Measurements from ENCODE around the gene CD22.
"Not testable (repeated sequence)": the region's sequence is repeated elsewhere in the genome, so short reads cannot be mapped to it uniquely, and the experiment has no call there.

Gene CD22

GRCh38 chr19:35359395-35359794 is 30.4 kb downstream of the CD22 start:
- DNase-seq (ENCODE audit: low read depth in 2 of 2): not testable (repeated sequence)

DNA sequence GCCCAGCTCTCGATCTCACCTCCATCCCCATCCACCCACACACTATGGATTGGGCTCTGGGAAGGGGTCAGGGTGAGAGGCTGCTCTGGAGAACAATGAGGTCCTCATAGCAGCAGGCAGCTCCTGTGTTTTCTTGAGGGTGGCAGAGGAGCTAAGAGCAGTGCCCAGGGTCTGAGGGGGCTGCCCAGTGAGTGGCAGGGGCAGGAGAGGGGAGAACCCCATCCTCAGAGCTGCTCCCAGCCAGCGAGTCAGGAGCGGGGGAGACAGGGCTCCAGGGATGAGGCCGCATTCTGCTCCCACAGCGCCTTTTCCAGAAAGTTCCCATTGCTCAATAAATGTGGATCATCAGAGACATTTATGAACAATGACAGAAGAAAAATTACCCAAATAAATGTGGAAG is 31.1 kb downstream of the CD22 start:
- not testable (repeated sequence) for DNase-seq (ENCODE audit: low read depth in 2 of 2)

- DNase-seq (ENCODE audit: low read depth in 2 of 2): no peak
Measured at GRCh38 chr19:35360880-35361420, 32.0 kb downstream of the CD22 start.

DNA sequence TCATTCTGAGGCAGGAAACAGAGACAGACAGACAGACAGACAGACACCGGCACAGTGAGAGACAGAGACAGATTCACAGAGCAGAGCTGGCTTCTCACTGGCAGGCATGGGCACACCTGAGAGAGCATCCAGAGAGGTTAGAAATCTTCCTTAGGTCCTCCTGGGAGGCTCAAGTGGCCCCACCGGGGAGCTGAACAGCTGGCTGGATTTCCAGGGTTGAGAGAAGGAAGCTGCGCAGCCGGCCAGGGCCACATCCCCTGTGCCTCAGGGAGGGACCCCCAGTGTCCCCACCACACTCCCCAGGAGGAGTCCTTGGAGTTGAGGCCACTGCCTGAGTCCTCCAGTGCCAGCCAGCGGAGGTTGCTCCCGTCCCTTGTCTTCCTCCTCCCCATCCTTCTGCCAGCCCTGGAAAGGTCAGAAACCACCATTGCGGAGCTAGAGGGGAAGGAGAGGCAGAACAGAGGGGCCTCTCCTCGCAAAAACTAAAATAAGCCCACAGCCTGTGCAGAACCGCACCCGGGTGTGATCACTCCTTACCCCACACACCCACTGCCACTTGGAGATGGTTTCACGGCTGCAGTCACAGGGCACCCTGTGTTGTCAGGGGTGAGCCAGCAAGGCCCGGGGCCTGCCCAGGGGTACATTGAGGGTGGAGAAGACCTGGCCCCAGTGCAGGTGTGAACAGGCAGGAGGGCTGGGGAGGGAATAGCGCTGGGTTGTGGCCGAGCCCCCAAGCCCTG is 33.4 kb downstream of the CD22 start:
- DNase-seq (ENCODE audit: low read depth in 2 of 2): no peak

DNA sequence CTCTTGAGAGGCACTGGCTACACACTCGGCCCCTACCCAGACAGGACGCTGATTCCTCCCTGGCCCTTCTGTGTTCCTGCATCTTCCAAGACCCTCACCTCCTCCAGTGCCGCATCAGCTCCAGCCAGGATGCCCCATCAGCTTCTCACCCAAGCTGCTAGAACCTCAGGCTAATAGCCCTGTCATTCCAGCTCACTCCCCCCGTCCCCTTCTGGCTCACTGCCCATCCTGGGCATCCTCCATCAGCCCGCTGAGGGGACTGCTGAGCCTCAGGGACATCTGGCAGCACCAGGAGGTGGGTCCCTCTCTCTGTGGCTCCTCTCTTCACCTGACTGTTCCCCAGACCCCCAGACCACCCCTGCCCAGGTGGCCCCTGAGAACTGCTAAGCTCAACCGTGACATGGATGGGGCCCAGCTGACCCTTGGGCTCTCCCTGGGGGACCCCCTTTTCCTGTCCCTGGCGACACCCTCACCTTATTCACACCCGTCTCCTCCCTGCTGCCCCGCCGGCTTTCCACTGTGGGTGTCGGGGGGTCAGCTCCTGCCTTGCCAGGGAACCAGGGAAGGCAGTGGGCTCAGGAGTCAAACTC is 34.1 kb downstream of the CD22 start:
- DNase-seq (ENCODE audit: low read depth in 2 of 2): no peak

DNA sequence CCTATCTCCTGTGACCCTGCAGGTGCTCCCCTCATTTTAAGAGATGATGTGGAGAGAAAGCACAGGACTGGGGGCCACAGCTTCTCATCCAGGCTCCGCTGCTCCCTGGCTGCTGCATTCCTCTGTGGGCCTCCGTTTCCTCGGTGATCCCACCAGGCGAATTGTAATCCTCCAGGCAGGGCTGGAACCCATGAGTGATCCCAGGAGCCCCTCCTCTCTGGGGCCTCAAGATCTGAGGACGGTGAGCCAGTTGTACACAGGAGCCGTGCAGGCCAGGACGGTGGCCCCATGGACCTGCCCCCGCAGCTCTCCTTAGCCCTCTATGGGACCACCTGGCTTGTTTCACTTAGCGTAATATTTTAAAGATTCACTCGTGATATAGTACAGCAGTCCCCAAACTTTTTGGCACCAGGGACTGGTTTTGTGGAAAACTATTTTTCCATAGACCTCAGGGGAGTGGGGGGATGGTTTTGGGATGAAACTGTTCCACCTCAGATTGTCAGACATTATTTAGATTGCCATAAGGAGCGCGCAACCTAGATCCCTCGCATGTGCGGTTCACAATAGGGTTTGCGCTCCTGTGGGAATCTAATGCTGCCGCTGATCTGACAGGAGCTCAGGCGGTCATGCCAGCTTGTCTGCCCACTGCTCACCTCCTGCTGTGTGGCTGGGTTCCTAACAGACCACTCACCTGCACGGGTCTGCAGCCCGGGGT is 34.9 kb downstream of the CD22 start:
- no peak for DNase-seq (ENCODE audit: low read depth in 2 of 2)

DNA sequence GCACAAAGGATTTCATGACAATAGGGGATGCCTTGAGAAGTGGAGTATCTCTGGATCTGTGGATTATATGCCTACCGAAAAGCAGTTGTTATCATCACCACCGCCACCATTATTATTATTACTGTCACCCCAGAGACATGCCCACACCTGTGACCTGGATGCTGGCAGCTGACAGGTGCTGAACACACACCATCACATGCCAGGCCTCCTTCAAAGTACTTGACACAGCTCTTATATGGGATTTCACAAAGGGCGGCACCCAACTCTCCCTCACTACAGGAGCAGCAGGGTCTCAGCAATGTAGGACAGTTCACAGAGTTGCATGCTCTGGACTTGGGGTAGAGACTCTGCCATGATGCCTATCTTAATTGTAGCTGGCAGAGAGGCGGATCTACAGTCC is 36.3 kb downstream of the CD22 start:
- DNase-seq (ENCODE audit: low read depth in 2 of 2): no peak

DNA sequence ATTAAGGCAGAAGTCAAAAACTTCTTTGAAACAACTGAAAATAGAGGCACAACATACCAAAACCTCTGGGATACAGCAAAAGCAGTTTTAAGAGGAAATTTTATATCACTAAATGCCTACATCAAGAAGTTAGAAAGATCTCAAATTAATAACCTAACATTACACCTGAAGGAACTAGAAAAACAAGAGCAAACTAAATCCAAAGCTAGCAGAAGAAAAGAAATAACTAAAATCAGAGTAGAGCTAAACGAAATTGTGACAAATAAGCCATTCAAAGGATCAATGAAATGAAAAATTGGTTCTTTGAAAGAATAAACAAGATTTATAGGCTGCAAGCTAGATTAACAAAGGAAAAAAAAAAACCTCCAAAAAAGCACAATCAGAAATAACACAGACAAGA is 39.4 kb downstream of the CD22 start:
- no peak for DNase-seq (ENCODE audit: low read depth in 2 of 2)

DNA sequence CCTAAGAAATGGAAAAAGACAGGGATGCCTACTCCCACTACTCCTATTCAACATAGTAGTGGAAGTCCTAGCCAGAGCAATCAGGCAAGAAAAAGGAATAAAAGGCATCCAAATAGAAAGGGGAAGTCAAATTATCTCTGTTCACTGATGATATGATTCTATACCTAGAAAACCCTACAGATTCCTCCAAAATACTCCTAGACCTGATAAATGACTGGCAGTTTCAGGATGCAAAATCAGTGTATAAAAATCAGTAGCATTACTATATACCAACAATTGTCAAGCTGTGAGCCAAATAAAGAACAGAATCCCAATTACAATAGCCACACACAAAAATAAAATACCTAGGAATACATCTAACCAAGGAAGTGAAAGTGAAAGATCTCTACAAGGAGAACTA is 40.5 kb downstream of the CD22 start:
- no peak for DNase-seq (ENCODE audit: low read depth in 2 of 2)

- DNase-seq (ENCODE audit: low read depth in 2 of 2): no peak
Measured at GRCh38 chr19:35370722-35371121, 41.7 kb downstream of the CD22 start, which contains the start of gene GPR42. Gene GPR42, plus strand, starts transcription at chr19:35371068. Its CDS starts 292 bp downstream, at chr19:35371360.

- DNase-seq (ENCODE audit: low read depth in 2 of 2): no peak
Measured at GRCh38 chr19:35373492-35373891, 44.5 kb downstream of the CD22 start.

GRCh38 chr19:35374031-35374430 is 45.0 kb downstream of the CD22 start:
- not testable (repeated sequence) for DNase-seq (ENCODE audit: low read depth in 2 of 2)

DNA sequence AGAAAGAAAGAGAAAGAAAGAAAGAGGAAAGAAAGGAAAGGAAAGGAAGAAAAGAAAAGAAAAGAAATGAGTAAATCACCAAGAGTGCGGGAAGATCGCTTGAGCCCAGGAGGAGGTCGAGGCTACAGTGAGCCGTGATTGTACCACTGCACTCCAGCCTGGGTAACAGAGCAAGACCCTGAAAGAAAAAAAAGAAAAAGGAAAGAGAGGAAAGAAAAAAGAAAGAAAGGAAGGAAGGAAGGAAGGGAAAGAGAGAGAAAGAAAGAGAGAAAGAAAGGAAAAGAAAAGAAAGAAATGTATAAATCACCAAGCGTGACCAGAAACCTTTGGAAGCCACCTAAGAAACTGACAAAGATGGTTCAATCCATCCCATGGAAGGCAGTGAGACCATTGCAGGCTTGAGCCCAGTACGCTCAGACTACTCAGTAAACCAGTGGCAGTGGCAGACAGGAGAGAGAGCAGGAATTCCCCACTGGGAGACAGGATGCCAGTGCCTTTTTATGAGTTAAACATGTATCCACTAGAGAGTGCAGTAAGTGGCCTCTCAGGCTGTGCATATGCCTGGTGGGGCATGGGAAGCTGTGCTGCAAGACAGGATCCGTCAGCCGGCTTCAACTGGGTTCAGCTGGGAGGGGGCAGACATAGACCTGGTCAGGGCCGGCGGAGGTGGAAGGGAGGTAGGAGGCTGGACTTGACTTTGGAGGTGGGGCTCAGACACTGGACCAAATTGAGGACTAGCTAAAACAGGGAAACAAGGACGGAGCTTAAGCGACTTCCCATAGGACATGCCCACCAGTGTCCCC is 46.7 kb downstream of the CD22 start:
- DNase-seq (ENCODE audit: low read depth in 2 of 2): no peak

DNA sequence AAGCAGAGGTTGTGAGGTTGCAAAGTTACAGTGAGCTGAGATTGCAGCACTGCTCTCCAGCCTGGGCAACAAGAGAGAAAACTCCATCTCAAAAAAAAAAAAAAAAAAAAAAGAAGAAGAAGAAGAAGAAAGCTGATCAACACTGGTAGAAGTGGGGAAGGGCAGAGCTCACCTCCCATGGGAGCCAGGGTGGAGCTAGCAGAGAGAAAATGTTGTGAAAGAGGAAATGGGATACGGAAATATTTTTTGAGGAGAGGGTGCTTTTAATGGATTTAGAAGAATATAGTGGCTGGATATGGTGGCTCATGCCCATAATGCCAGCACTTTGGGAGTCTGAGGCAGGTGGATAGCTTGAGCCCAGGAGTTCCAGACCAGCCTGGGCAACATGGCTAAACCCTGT is 48.7 kb downstream of the CD22 start:
- DNase-seq (ENCODE audit: low read depth in 2 of 2): no peak

DNA sequence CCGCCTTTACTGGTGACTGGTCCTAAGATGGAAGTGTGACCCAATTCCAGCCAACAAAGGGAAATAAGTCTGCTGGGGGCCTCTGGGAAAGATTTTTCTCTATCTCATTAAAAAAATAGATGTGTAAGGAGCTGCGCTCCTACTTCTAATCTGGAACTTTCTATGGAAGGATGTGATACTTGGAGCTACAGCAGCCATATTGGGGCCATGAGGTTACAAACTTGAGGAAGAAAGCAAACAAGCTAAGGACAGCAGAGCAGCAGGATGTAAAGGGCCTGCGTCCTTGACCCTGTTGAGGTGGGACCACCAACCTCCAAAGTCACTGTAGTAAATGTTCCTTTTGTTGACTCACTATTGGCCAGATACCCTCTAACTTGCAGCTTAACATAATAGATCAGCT is 49.4 kb downstream of the CD22 start:
- DNase-seq (ENCODE audit: low read depth in 2 of 2): no peak

- not testable (repeated sequence) for DNase-seq (ENCODE audit: low read depth in 2 of 2)
Measured at GRCh38 chr19:35379545-35379944, 50.6 kb downstream of the CD22 start.

DNA sequence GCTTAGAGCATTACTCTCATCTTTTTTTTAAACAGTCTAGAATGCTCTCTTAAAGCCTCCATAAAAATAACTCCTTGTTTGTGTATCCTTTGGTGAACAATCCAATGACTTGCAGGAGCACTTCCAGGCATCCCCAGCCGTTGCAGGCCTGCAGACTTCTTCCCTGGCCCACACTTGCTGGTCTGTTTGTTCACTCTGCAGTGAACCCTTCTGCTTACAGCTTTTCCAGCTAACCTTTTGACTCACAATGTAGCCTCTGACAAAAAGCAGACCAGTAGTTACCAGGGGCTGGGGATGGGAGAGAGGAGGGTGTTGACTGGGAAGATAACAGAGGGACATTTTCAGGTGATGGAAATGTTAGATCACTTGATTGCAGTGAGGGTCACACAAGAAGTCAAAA is 51.0 kb downstream of the CD22 start:
- no peak for DNase-seq (ENCODE audit: low read depth in 2 of 2)

GRCh38 chr19:35380450-35381124 is 51.6 kb downstream of the CD22 start:
- no peak for DNase-seq (ENCODE audit: low read depth in 2 of 2)

DNA sequence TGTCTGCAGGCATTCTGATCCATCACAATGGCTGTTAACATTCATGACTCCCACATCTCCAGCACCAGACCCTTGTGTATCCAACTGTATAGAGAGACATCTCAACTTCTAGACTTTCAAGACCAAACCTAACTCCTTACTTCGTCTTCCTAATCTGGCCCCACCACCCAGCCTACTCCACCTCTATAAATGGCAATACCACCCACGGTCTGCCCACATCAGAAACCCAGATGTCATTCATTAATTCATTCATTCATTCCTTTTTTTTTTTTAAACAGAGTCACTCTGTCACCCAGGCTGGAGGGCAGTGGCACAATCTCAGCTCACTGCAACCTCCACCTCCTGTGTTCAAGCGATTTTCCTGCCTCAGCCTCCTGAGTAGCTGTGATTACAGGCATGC is 52.3 kb downstream of the CD22 start:
- DNase-seq (ENCODE audit: low read depth in 2 of 2): no peak

GRCh38 chr19:35381926-35382325 is 52.9 kb downstream of the CD22 start:
- DNase-seq (ENCODE audit: low read depth in 2 of 2): no peak

DNA sequence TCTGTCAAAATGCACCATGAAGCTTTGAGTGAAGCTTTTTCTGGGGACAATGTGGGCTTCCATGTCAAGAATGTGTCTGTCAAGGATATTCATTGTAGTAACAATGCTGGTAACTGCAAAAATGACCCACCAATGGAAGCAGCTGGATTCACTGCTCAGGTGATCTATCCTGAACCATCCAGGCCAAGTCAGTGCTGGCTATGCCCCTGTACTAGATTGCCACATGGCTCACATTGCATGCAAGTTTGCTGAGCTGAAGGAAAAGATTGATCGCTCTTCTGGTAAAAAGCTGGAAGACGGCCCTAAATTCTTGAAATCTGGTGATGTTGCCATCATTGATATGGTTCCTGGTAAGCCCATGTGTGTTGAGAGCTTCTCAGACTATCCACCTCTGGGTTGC is 54.5 kb downstream of the CD22 start:
- no peak for DNase-seq (ENCODE audit: low read depth in 2 of 2)
